Epithelial cell of proximal tubule (primary cell): ENCODE measurements around the gene CYP2A6. TPM values are rescaled to one million over a fixed set of nuclear protein-coding genes. Genes with fewer than 3 reads are reported as not detected.
"Not testable (repeated sequence)": the region's sequence is repeated elsewhere in the genome, so short reads cannot be mapped to it uniquely, and the experiment has no call there.

Experiments used
- DNase-seq: peaks from one replicate; pipeline ENCODE4 v3.0.0-alpha.2; 2011; ENCODE audit warnings: low read depth
- H3K4me3 ChIP-seq: 2 replicates; pipeline ENCODE4 v1.5.1; 2011; ENCODE audit warnings: low read depth, mild to moderate bottlenecking, low read length
- CTCF ChIP-seq: conservative IDR thresholded peaks from 2 replicates; pipeline ENCODE4 v1.5.1; 2012; ENCODE audit warnings: low read depth, mild to moderate bottlenecking, low read length
- total RNA-seq: library from RNA; depleted of rRNA; stranded (reverse); fragments of >200 nt; gene quantifications from 2 replicates; pipeline ENCODE4 v1.2.3, GENCODE V29; 2015

CYP2A6 gene
- total RNA-seq, 1 donor from 2014 or later, result not detected

GRCh38 chr19:40872209-40872608 is 22.0 kb upstream of the CYP2A6 start:
- TF ChIP-seq CTCF, result no peak
- no peak for DNase-seq
- H3K4me3 ChIP-seq, result no peak overlapping the region

GRCh38 chr19:40867701-40868100 is 17.5 kb upstream of the CYP2A6 start:
- H3K4me3 ChIP-seq, result no peak overlapping the region
- no peak for DNase-seq
- TF ChIP-seq CTCF, result no peak

GRCh38 chr19:40864739-40865496 is 14.7 kb upstream of the CYP2A6 start:
- not testable (repeated sequence) for H3K4me3 ChIP-seq, DNase-seq

GRCh38 chr19:40862785-40863184 is 12.5 kb upstream of the CYP2A6 start:
- no peak for TF ChIP-seq CTCF
- H3K4me3 ChIP-seq, result no peak overlapping the region
- no peak for DNase-seq

DNA sequence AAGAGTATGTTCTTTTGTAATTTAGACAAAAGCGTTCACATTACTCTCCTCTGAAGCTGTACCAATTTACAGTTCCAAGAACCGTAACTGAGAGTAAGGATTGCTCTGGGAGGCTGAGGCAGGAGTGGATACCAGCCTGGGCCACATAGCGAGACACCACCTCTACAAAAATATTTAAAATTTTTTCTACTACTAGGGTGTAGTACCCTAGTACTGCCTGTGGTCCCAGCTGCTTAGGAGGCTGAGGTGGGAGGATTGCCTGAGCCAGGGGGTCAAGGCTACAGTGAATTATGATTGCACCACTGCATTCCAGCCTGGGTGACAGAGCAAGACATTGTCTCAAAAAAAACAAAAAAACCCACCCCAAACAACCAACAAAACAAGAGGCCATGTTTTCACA is 12.1 kb upstream of the CYP2A6 start:
- no peak overlapping the region for H3K4me3 ChIP-seq
- TF ChIP-seq CTCF, result no peak
- no peak for DNase-seq

GRCh38 chr19:40858109-40858508 is 7.9 kb upstream of the CYP2A6 start:
- no peak for DNase-seq
- TF ChIP-seq CTCF, result no peak
- H3K4me3 ChIP-seq, result no peak overlapping the region

GRCh38 chr19:40852467-40853152 is 2.4 kb upstream of the CYP2A6 start:
- H3K4me3 ChIP-seq, DNase-seq: not testable (repeated sequence)

DNA sequence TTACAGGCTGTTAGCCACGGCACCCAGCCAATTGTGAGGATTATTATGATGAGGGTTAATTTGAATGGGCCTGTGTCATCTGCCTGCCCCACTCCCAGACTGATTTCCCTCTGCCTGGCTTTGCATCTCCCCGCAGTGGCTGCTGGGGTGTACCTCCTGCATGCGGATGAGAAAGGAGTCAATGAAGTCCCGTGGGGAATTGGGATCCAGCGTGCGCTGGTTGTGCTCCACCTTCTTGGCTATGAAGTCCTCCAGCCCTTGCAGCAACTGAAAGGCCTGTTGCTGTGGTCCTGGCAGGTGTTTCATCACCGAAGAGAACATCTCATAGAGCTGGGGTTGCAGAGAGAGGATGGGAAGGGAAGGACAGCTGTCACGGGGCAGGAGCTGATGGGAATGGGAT is 3.5 kb downstream of the CYP2A6 start:
- not testable (repeated sequence) for H3K4me3 ChIP-seq, DNase-seq

DNA sequence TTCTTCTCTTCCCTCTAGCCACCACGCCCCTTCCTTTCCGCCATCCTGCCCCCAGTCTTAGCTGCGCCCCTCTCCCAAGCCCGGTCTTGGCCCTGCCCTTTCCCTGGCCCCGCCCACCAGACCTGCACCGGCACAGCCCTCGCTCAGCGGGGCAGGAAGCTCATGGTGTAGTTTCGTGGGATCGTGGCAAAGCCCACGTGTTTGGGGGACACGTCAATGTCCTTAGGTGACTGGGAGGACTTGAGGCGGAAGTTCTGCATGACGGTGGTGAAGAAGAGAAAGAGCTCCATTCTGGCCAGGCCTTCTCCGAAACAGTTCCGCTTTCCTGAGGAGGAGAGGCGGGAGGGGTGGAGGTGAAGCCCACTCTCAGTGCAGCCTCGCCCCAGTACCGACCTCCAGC is 6.6 kb downstream of the CYP2A6 start:
- DNase-seq, H3K4me3 ChIP-seq: not testable (repeated sequence)

GRCh38 chr19:40842997-40843652 is 7.1 kb downstream of the CYP2A6 start:
- H3K4me3 ChIP-seq, DNase-seq: not testable (repeated sequence)

GRCh38 chr19:40842012-40842411 is 8.2 kb downstream of the CYP2A6 start:
- DNase-seq, H3K4me3 ChIP-seq: not testable (repeated sequence)

DNA sequence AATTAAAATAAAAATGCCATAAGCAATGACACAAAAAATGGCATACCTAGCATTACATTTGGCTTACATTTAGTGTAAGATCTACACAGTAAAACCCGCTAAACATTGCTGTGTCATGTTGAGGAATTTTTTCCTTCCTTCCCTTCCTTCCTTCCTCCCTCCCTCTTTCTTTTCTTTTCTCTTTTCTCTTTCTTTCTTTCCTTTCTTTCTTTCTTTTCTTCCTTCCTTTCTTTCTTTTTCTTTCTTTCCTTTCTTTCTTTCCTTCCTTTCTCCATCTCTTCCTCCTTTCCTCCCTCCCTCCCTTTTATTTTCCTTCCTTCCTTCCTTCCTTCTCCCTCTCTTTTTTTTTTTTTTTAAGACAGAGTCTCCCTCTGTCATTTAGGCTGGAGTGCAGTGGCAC is 11.8 kb downstream of the CYP2A6 start:
- not testable (repeated sequence) for H3K4me3 ChIP-seq, DNase-seq
